Left hindlimb (tissue), 1 donor: Measurements from ENCODE around the gene PPM1E.

Source experiments
- DNase-seq: peaks from one replicate; pipeline ENCODE4 v3.0.0-alpha.2; 2018

Gene PPM1E

GRCh38 chr17:59000022-59000421 lies 244.4 kb downstream of the PPM1E start:
- no peak for DNase-seq

- DNase-seq, result peak; percentile 33
These were observed 245.6 kb downstream of the PPM1E start for GRCh38 chr17:59001158-59001814.

- DNase-seq, result no peak
These were observed 246.5 kb downstream of the PPM1E start for GRCh38 chr17:59002126-59002525.

GRCh38 chr17:59002848-59003247 lies 247.2 kb downstream of the PPM1E start:
- DNase-seq, result no peak

GRCh38 chr17:59003860-59004259 lies 248.2 kb downstream of the PPM1E start:
- no peak for DNase-seq

GRCh38 chr17:59004338-59005111 lies 248.9 kb downstream of the PPM1E start:
- no peak for DNase-seq

- DNase-seq, result no peak
These were observed 252.3 kb downstream of the PPM1E start for GRCh38 chr17:59007995-59008394.

GRCh38 chr17:59008737-59009136 lies 253.1 kb downstream of the PPM1E start:
- DNase-seq, result no peak

GRCh38 chr17:59010026-59010425 lies 254.4 kb downstream of the PPM1E start:
- DNase-seq, result no peak

GRCh38 chr17:59011975-59012374 lies 256.3 kb downstream of the PPM1E start:
- no peak for DNase-seq

GRCh38 chr17:59018019-59018418 lies 262.4 kb downstream of the PPM1E start:
- no peak for DNase-seq

GRCh38 chr17:59024916-59025315 lies 269.3 kb downstream of the PPM1E start:
- no peak for DNase-seq

GRCh38 chr17:59026176-59026939 lies 270.7 kb downstream of the PPM1E start:
- DNase-seq, result no peak

GRCh38 chr17:59027750-59028149 lies 272.1 kb downstream of the PPM1E start:
- DNase-seq, result no peak

- DNase-seq, result peak; percentile 38
These were observed 272.7 kb downstream of the PPM1E start for GRCh38 chr17:59028328-59028727.

GRCh38 chr17:59030811-59031210 lies 275.2 kb downstream of the PPM1E start:
- DNase-seq, result no peak
